CD4-positive, CD25-positive, alpha-beta regulatory T cell (primary cell): Measurements from ENCODE around the gene KRTAP5-3. TPM values are rescaled to one million over a fixed set of nuclear protein-coding genes. Genes with fewer than 3 reads are reported as not detected.

Source experiments
- ATAC-seq, 2 donors: fragments of 150-1000 bp; cut with Tn5 transposase; one replicate each; pipeline ENCODE4 v1.10.0; 2021; ENCODE audit warnings: low read depth in 2 of 2, moderate number of reproducible peaks in 2 of 2, moderate library complexity in 1 of 2
- DNase-seq, 3 donors: peaks; one replicate each; pipeline versions ENCODE4 v3.0.0 to v3.0.0-alpha.2; 2012 to 2022; ENCODE audit warnings: mixed read lengths in 1 of 3
- H3K27ac ChIP-seq: one replicate; pipeline ENCODE4 v1.7.0; 2013; ENCODE audit warnings: mild to moderate bottlenecking, low read length; ENCODE audit not compliant: insufficient read depth, poor library complexity, severe bottlenecking
- H3K27me3 ChIP-seq: one replicate; pipeline ENCODE4 v1.7.0; 2013; ENCODE audit warnings: low read length; ENCODE audit not compliant: control insufficient read depth, insufficient read depth
- H3K36me3 ChIP-seq: one replicate; pipeline ENCODE4 v1.7.0; 2013; ENCODE audit warnings: mild to moderate bottlenecking, low read length, moderate library complexity; ENCODE audit not compliant: control insufficient read depth, insufficient read depth
- H3K4me1 ChIP-seq: 2 replicates; pipeline ENCODE4 v1.7.0; 2013; ENCODE audit warnings: mild to moderate bottlenecking, low read length; ENCODE audit not compliant: insufficient read depth, control insufficient read depth, poor library complexity, severe bottlenecking
- H3K4me3 ChIP-seq: one replicate; pipeline ENCODE4 v1.7.0; 2013; ENCODE audit warnings: low read depth, mild to moderate bottlenecking, low read length, moderate library complexity
- H3K9me3 ChIP-seq, 2 experiments: 1 replicate in 1 of 2; 2 replicates in 1 of 2; pipeline ENCODE4 v1.7.0; 2013; ENCODE audit warnings: low read length in 2 of 2, mild to moderate bottlenecking in 1 of 2, moderate library complexity in 1 of 2; ENCODE audit not compliant: control insufficient read depth in 2 of 2
- H3K27ac Mint-ChIP-seq, 3 donors: one replicate each; pipeline ENCODE4 v1.8.0; 2020 to 2022; ENCODE audit warnings: mild to moderate bottlenecking in 3 of 3, mixed read lengths in 3 of 3, moderate library complexity in 2 of 3
- H3K27me3 Mint-ChIP-seq: one replicate; pipeline ENCODE4 v1.8.0; 2022; ENCODE audit warnings: mild to moderate bottlenecking, mixed read lengths
- H3K36me3 Mint-ChIP-seq: one replicate; pipeline ENCODE4 v1.8.0; 2020; ENCODE audit warnings: mixed read lengths
- H3K4me1 Mint-ChIP-seq, 4 donors: one replicate each; pipeline ENCODE4 v1.8.0; 2020 to 2022; ENCODE audit warnings: mixed read lengths in 4 of 4, mild to moderate bottlenecking in 1 of 4
- H3K4me3 Mint-ChIP-seq, 4 donors: one replicate each; pipeline ENCODE4 v1.8.0; 2020 to 2022; ENCODE audit warnings: mild to moderate bottlenecking in 4 of 4, mixed read lengths in 4 of 4, moderate library complexity in 3 of 4
- H3K9me3 Mint-ChIP-seq, 7 donors: one replicate each; pipeline ENCODE4 v1.8.0; 2020 to 2022; ENCODE audit warnings: mixed read lengths in 7 of 7, mild to moderate bottlenecking in 3 of 7, moderate library complexity in 2 of 7
- polyA plus RNA-seq, 4 donors: library from polyadenylated mRNA; unstranded; fragments of 300-500 nt; fragmentation: Illumina TruSeq; gene quantifications; one replicate each; pipeline ENCODE4 v1.2.3, GENCODE V29; 2021
- total RNA-seq: library from RNA; stranded (reverse); gene quantifications from one replicate; pipeline ENCODE4 v1.2.3, GENCODE V29; 2022

The KRTAP5-3 gene
- total and polyA plus RNA-seq, 5 donors from 2014 or later = not detected

GRCh38 chr11:1632053-1632714 is 23.9 kb upstream of the KRTAP5-3 start:
- H3K27me3 Mint-ChIP-seq = peaks cover 32% of the 10 kb centered on the region

GRCh38 chr11:1631066-1631568 is 22.9 kb upstream of the KRTAP5-3 start:
- H3K27me3 ChIP-seq = no peaks in the 10 kb centered on the region
- DNase-seq (no peak), ATAC-seq (no peak)
- peak overlapping the region in 1 of 3 donors; percentile 14 for H3K27ac Mint-ChIP-seq
- peaks cover 0 to 20% (median 2%) of the 10 kb centered on the region in 4 donors for H3K4me1 Mint-ChIP-seq
- H3K9me3 Mint-ChIP-seq = no peaks in the 10 kb centered on the region
- no peak overlapping the region for H3K4me3 ChIP-seq
- no peaks in the 10 kb centered on the region for H3K9me3 ChIP-seq
- no peak overlapping the region for H3K27ac ChIP-seq
- peaks cover 9% of the 10 kb centered on the region for H3K4me1 ChIP-seq
- no peaks in the 10 kb centered on the region for H3K36me3 ChIP-seq
- H3K27me3 Mint-ChIP-seq = peaks cover 38% of the 10 kb centered on the region
- no peak overlapping the region for H3K4me3 Mint-ChIP-seq
- no peaks in the 10 kb centered on the region for H3K36me3 Mint-ChIP-seq

More at GRCh38 chr11:1632053-1632714, 23.9 kb upstream of the KRTAP5-3 start:
- ATAC-seq = no peak
- DNase-seq = no peak
- Mint-ChIP-seq H3K4me3 (peak overlapping the region in 1 of 4 donors; percentile 1), H3K9me3 (peaks cover 0 to 2% (median 0%) of the 10 kb centered on the region in 7 donors), H3K36me3 (no peaks in the 10 kb centered on the region), H3K4me1 (peaks cover 0 to 20% (median 2%) of the 10 kb centered on the region in 4 donors), H3K27ac (no peak overlapping the region)
- Histone ChIP-seq H3K27ac (no peak overlapping the region), H3K4me3 (no peak overlapping the region), H3K4me1 (peaks cover 9% of the 10 kb centered on the region), H3K36me3 (no peaks in the 10 kb centered on the region), H3K27me3 (no peaks in the 10 kb centered on the region), H3K9me3 (no peaks in the 10 kb centered on the region)

DNA sequence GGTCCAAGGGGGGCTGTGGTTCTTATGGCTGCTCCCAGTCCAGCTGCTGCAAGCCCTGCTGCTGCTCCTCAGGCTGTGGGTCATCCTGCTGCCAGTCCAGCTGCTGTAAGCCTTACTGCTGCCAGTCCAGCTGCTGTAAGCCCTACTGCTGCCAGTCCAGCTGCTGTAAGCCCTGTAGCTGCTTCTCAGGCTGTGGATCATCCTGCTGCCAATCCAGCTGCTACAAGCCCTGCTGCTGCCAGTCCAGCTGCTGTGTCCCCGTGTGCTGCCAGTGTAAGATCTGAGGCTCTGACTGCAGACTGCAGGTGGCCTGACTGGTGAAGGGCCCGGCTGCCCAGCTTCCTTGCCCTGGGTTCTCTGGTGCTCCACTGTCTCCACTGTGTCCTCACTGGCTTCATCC is 22.0 kb upstream of the KRTAP5-3 start:
- Mint-ChIP-seq H3K4me3 (no peak overlapping the region), H3K27me3 (peaks cover 41% of the 10 kb centered on the region)

DNA sequence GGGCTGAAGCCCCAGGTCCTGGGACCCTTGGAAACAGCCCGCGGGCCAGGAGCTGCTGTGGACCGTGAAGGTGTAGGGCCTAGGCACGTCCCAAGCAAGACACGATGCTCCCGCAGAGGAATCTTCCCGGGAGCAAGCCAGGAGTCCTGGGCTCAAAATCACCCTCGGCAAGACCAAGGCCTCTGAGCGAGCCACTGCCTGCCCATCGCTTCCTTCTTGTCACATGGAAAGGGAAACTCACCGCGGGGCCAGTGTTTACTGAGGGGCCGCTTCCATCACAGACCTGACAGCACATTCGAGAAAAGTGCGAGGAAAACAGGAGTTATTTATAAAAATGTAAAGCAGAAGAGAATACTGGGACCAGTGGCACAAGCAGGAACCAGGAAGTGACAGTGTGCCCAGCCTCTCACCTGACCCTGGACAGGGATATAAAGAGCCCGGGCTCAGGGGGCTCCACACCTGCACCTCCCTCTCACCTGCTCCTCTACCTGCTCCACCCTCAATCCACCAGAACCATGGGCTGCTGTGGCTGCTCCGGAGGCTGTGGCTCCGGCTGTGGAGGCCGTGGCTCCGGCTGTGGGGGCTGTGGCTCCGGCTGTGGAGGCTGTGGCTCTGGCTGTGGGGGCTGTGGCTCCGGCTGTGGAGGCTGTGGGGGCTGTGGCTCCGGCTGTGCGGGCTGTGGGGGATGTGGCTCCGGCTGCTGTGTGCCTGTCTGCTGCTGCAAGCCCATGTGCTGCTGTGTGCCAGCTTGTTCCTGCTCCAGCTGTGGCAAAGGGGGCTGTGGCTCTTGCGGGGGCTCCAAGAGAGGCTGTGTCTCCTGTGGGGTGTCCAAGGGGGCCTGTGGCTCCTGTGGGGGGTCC is 21.3 kb upstream of the KRTAP5-3 start, which contains the start of gene KRTAP5-5:
KRTAP5-5 (plus strand) TSS at position 450 of the 860 bp plus-strand sequence; CDS start at position 516, 66 bp downstream.
- peaks cover 9% of the 10 kb centered on the region for H3K4me1 ChIP-seq
- H3K27me3 Mint-ChIP-seq = peaks cover 41% of the 10 kb centered on the region
- H3K4me1 Mint-ChIP-seq = peaks cover 0 to 20% (median 2%) of the 10 kb centered on the region in 4 donors
- no peak for ATAC-seq
- H3K36me3 Mint-ChIP-seq = no peaks in the 10 kb centered on the region
- H3K27ac Mint-ChIP-seq = peak within 1 kb of the TSS in 2 of 3 donors; percentile 14 to 64
- H3K9me3 Mint-ChIP-seq = no peaks in the 10 kb centered on the region
- no peak within 1 kb of the TSS for H3K27ac ChIP-seq
- no peaks in the 10 kb centered on the region for H3K36me3 ChIP-seq
- no peaks in the 10 kb centered on the region for H3K27me3 ChIP-seq
- H3K4me3 ChIP-seq = no peak within 1 kb of the TSS
- peak within 1 kb of the TSS in 1 of 4 donors; percentile 2 for H3K4me3 Mint-ChIP-seq
- H3K9me3 ChIP-seq = no peaks in the 10 kb centered on the region
- no peak for DNase-seq

More for the DNA sequence above, 22.0 kb upstream of the KRTAP5-3 start:
- Mint-ChIP-seq H3K4me1 (peaks cover 0 to 20% (median 2%) of the 10 kb centered on the region in 4 donors), H3K9me3 (no peaks in the 10 kb centered on the region), H3K27ac (peak overlapping the region in 1 of 3 donors; percentile 64), H3K36me3 (no peaks in the 10 kb centered on the region)
- DNase-seq = no peak
- Histone ChIP-seq H3K9me3 (no peaks in the 10 kb centered on the region), H3K27me3 (no peaks in the 10 kb centered on the region), H3K4me1 (peaks cover 9% of the 10 kb centered on the region), H3K36me3 (no peaks in the 10 kb centered on the region), H3K4me3 (no peak overlapping the region), H3K27ac (no peak overlapping the region)
- no peak for ATAC-seq

DNA sequence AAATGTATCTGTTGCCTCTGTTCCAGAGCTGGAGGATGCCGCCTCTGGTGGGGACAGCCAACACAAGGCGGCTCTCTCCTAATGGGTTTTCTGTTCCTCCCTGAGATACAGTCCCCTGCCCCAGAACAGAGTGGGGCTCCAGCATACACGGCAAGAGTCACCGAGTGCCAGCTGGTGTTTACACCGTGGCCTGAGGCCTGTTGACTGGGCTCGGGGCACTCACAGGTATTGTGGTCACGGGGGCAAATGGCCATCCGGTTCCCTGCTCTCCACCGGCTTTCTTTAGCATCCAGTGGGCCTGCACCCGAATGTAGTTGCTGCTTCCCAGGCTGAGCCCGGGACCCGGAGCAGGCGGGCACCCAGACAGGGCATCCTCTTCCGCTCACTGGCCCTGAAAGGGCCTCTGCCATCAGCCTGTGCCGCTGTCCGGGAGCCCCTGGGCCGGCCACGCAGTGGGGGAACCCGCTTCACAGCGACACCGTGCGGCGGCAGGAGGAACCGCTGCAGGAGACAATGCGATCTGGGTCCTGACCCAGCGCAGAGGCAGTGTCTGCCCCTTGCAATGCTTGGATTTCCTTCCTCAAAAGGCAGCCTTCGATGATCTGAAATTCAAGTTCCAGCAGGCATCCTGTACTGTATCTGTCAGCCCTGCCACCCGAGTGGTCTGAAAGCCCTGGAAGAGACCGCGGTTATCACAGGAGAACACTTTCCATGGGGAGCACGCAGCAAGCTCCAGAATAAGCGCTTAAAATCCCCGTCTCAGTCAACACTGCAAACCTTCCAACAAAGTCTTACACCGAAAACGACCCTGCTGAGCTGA is 20.5 kb upstream of the KRTAP5-3 start:
- DNase-seq (peak; percentile 35 to 48 (median 37)), ATAC-seq (peak; percentile 50 to 80)
- peaks cover 0 to 20% (median 2%) of the 10 kb centered on the region in 4 donors for H3K4me1 Mint-ChIP-seq
- Histone ChIP-seq H3K27me3 (no peaks in the 10 kb centered on the region), H3K4me3 (no peak overlapping the region), H3K36me3 (no peaks in the 10 kb centered on the region), H3K4me1 (peaks cover 9% of the 10 kb centered on the region), H3K9me3 (no peaks in the 10 kb centered on the region), H3K27ac (no peak overlapping the region)
- H3K27me3 Mint-ChIP-seq = peaks cover 36% of the 10 kb centered on the region
- no peak overlapping the region for H3K4me3 Mint-ChIP-seq
- no peaks in the 10 kb centered on the region for H3K36me3 Mint-ChIP-seq
- no peak overlapping the region for H3K27ac Mint-ChIP-seq
- no peaks in the 10 kb centered on the region for H3K9me3 Mint-ChIP-seq

- ATAC-seq = no peak
- Mint-ChIP-seq H3K4me1 (peaks cover 0 to 8% (median under 1%) of the 10 kb centered on the region in 4 donors), H3K36me3 (no peaks in the 10 kb centered on the region)
Measured at GRCh38 chr11:1625541-1625940, 17.3 kb upstream of the KRTAP5-3 start.

DNA sequence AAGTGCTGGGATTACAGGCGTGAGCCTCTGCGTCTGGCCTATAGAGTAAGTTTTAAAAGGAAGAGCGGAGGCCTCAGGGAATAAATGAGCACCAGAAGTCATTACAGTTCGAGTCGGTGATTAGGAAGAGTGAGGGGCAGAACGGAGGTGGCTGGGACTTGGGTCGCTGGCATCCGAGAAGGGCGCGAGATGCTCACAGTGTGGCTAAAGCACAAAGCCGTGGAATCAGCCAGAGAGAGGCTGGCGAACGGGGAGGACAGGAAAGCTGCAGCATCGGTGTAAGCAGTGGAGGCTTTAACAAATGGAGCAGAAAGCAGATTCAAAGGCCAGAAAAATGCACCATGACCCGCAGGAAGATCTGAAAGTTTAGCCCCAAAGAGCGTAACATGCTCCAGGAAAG is 16.4 kb upstream of the KRTAP5-3 start:
- Histone ChIP-seq H3K27me3 (no peaks in the 10 kb centered on the region), H3K9me3 (no peaks in the 10 kb centered on the region), H3K4me1 (peaks cover 9% of the 10 kb centered on the region), H3K4me3 (no peak overlapping the region), H3K27ac (no peak overlapping the region), H3K36me3 (no peaks in the 10 kb centered on the region)
- Mint-ChIP-seq H3K9me3 (no peaks in the 10 kb centered on the region), H3K27me3 (peaks cover 28% of the 10 kb centered on the region), H3K36me3 (no peaks in the 10 kb centered on the region), H3K27ac (no peak overlapping the region), H3K4me3 (no peak overlapping the region), H3K4me1 (peaks cover under 1 to 9% (median under 1%) of the 10 kb centered on the region in 4 donors)
- ATAC-seq (no peak), DNase-seq (no peak)

More at GRCh38 chr11:1625541-1625940, 17.3 kb upstream of the KRTAP5-3 start:
- H3K27ac Mint-ChIP-seq = no peak overlapping the region
- Histone ChIP-seq H3K27me3 (no peaks in the 10 kb centered on the region), H3K4me1 (peaks cover 9% of the 10 kb centered on the region), H3K9me3 (no peaks in the 10 kb centered on the region), H3K27ac (no peak overlapping the region), H3K4me3 (no peak overlapping the region), H3K36me3 (no peaks in the 10 kb centered on the region)
- peaks cover 23% of the 10 kb centered on the region for H3K27me3 Mint-ChIP-seq
- no peak for DNase-seq
- no peaks in the 10 kb centered on the region for H3K9me3 Mint-ChIP-seq
- H3K4me3 Mint-ChIP-seq = no peak overlapping the region
